RPMI8226 (cell line): Measurements from ENCODE around the gene ANKRD33B.
"Not testable (repeated sequence)": the region's sequence is repeated elsewhere in the genome, so short reads cannot be mapped to it uniquely, and the experiment has no call there.

Experiments used
- DNase-seq: peaks from one replicate; pipeline ENCODE4 v3.0.0-alpha.2; 2015

The ANKRD33B gene

GRCh38 chr5:10662661-10663488, 99.0 kb downstream of the ANKRD33B start:
- no peak for DNase-seq

GRCh38 chr5:10663489-10664179, 99.8 kb downstream of the ANKRD33B start:
- no peak for DNase-seq

- DNase-seq: not testable (repeated sequence)
Measured at GRCh38 chr5:10664180-10664769, 100.4 kb downstream of the ANKRD33B start.

- DNase-seq: no peak
Measured at GRCh38 chr5:10665799-10666198, 101.9 kb downstream of the ANKRD33B start.

GRCh38 chr5:10666531-10667299, 102.8 kb downstream of the ANKRD33B start:
- no peak for DNase-seq

- DNase-seq: no peak
Measured at GRCh38 chr5:10667431-10668057, 103.7 kb downstream of the ANKRD33B start.

- no peak for DNase-seq
Measured at GRCh38 chr5:10668697-10669096, 104.8 kb downstream of the ANKRD33B start.

- no peak for DNase-seq
Measured at GRCh38 chr5:10669983-10670382, 106.1 kb downstream of the ANKRD33B start.

GRCh38 chr5:10671041-10672008, 107.5 kb downstream of the ANKRD33B start:
- no peak for DNase-seq

GRCh38 chr5:10672146-10673016, 108.5 kb downstream of the ANKRD33B start:
- DNase-seq: no peak

- DNase-seq: no peak
Measured at GRCh38 chr5:10673017-10673389, 109.1 kb downstream of the ANKRD33B start.

GRCh38 chr5:10673407-10673806, 109.5 kb downstream of the ANKRD33B start:
- no peak for DNase-seq

GRCh38 chr5:10674096-10674495, 110.2 kb downstream of the ANKRD33B start:
- no peak for DNase-seq

GRCh38 chr5:10674582-10674981, 110.7 kb downstream of the ANKRD33B start:
- DNase-seq: no peak

GRCh38 chr5:10675177-10675700, 111.4 kb downstream of the ANKRD33B start:
- DNase-seq: no peak

- DNase-seq: no peak
Measured at GRCh38 chr5:10676224-10676623, 112.4 kb downstream of the ANKRD33B start.

- no peak for DNase-seq
Measured at GRCh38 chr5:10676946-10677345, 113.1 kb downstream of the ANKRD33B start.

- no peak for DNase-seq
Measured at GRCh38 chr5:10677533-10677932, 113.7 kb downstream of the ANKRD33B start.

GRCh38 chr5:10678244-10678643, 114.4 kb downstream of the ANKRD33B start:
- DNase-seq: no peak

- DNase-seq: no peak
Measured at GRCh38 chr5:10679336-10679988, 115.6 kb downstream of the ANKRD33B start.
